Measurements from ENCODE around the gene CRTAC1. TPM values are rescaled to one million over a fixed set of nuclear protein-coding genes. Genes with fewer than 3 reads are reported as not detected.

CRTAC1 gene
- total and polyA plus RNA-seq, 9 of the 15 experiments (the other 6 are each of a cell fraction or from before 2014, with no cell fraction given): not detected

GRCh38 chr10:97892506-97892905 is 137.9 kb downstream of the CRTAC1 start (continued):
- TF ChIP-seq, protein P1, sequence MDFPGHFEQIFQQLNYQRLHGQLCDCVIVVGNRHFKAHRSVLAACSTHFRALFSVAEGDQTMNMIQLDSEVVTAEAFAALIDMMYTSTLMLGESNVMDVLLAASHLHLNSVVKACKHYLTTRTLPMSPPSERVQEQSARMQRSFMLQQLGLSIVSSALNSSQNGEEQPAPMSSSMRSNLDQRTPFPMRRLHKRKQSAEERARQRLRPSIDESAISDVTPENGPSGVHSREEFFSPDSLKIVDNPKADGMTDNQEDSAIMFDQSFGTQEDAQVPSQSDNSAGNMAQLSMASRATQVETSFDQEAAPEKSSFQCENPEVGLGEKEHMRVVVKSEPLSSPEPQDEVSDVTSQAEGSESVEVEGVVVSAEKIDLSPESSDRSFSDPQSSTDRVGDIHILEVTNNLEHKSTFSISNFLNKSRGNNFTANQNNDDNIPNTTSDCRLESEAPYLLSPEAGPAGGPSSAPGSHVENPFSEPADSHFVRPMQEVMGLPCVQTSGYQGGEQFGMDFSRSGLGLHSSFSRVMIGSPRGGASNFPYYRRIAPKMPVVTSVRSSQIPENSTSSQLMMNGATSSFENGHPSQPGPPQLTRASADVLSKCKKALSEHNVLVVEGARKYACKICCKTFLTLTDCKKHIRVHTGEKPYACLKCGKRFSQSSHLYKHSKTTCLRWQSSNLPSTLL (IDR thresholded peaks at IDR 0.05): no peak
- TF ChIP-seq ZNF121 (CRISPR knock-in tag; conservative IDR thresholded peaks at IDR 0.05) (no peak), ZNF431 (CRISPR knock-in tag; IDR thresholded peaks at IDR 0.05) (no peak), ZNF561 (CRISPR knock-in tag; conservative IDR thresholded peaks at IDR 0.05) (no peak), SMAD4 (CRISPR knock-in tag; conservative IDR thresholded peaks at IDR 0.05) (no peak), ZEB2 (IDR thresholded peaks at IDR 0.05) (no peak), ZNF79 (CRISPR knock-in tag; IDR thresholded peaks at IDR 0.05; ENCODE audit: low read depth) (no peak), ZNF766 (CRISPR knock-in tag; conservative IDR thresholded peaks at IDR 0.05) (no peak)

- 39% methylated on average over 16 of the region's 17 CpGs for WGBS (ENCODE audit: insufficient coverage, low coverage, missing lambda C conversion rate)
- BruUV-seq (replicated peaks): no TSS peak
- no peaks in the 10 kb centered on the region for H4K20me1 ChIP-seq (replicated peaks; ENCODE audit: control insufficient read depth, insufficient read depth, low read length)
- POLR2A ChIA-PET: no interaction called here
- H3K27me3 ChIP-seq (ENCODE audit: control insufficient read depth in 2 of 2, insufficient read depth in 2 of 2, low read length in 2 of 2): peaks cover 4 to 6% of the 10 kb centered on the region in 2 experiments; a peak in 2 of 5 replicates
- in situ Hi-C loops (cut with MboI): no loop called here
- ATAC-seq (peak; percentile 73), DNase-seq (ENCODE audit: extremely low read depth in 1 of 4, low spot score in 3 of 4) (peak in 3 of 4 experiments; percentile 22 to 44 (median 33)), FAIRE-seq (no peak)
- no peaks in the 10 kb centered on the region for H3K9me1 ChIP-seq (ENCODE audit: control insufficient read depth, insufficient read depth, low read length)
- H3K36me3 ChIP-seq (ENCODE audit: control insufficient read depth, insufficient read depth, low read length): no peaks in the 10 kb centered on the region
- H3K4me1 ChIP-seq (replicated peaks in 1 of 2; ENCODE audit: control insufficient read depth in 2 of 2, insufficient read depth in 2 of 2, low read length in 2 of 2): peaks cover 14 to 17% of the 10 kb centered on the region in 2 experiments
- H3K27ac ChIP-seq (ENCODE audit: extremely low read depth, low read depth, low read length): no peak overlapping the region
- H3K9ac ChIP-seq (ENCODE audit: insufficient read depth in 1 of 2, low read depth in 2 of 2, low read length in 2 of 2): peak overlapping the region in 1 of 2 experiments; percentile 50; a peak in 1 of 4 replicates
- no peaks in the 10 kb centered on the region for H3K79me2 ChIP-seq (ENCODE audit: control insufficient read depth, insufficient read depth, low read length)
- H2AFZ ChIP-seq (ENCODE audit: low read depth, low read length): peak overlapping the region; percentile 59; the same call in 1 of the 2 replicates
- CTCF ChIA-PET (ENCODE audit: low intra/inter-chr PET ratio): no interaction called here
- H3K4me3 ChIP-seq: no peak overlapping the region
- intact Hi-C loops (cut with micrococcal nuclease): no loop called here
- H3K4me2 ChIP-seq (ENCODE audit: insufficient read depth, low read length): no peak overlapping the region
- H3K9me3 ChIP-seq (replicated peaks; ENCODE audit: control insufficient read depth, insufficient read depth, low read depth, low read length): no peaks in the 10 kb centered on the region
- peak; percentile 62; the same call in 1 of the 2 replicates for TF ChIP-seq ZBTB33 (CRISPR knock-in tag; IDR thresholded peaks at IDR 0.05)
- no peak for TF ChIP-seq MCM5 (IDR thresholded peaks at IDR 0.05; ENCODE audit: low read depth)
- no peak for TF ChIP-seq PCBP1 (IDR thresholded peaks at IDR 0.05; ENCODE audit: low read depth, low read length, poor library complexity, severe bottlenecking)
- peak; percentile 34 for TF ChIP-seq L3MBTL2 (IDR thresholded peaks at IDR 0.05)
- no peak for TF ChIP-seq ZNF431 (CRISPR knock-in tag; IDR thresholded peaks at IDR 0.05)
- TF ChIP-seq LARP7 (IDR thresholded peaks at IDR 0.05): no peak
- TF ChIP-seq BHLHE40 (IDR thresholded peaks at IDR 0.05; ENCODE audit: low read length): 0 out of 2 replicates have a peak, but pooled peaks have one; percentile 36
- TF ChIP-seq, protein P2, sequence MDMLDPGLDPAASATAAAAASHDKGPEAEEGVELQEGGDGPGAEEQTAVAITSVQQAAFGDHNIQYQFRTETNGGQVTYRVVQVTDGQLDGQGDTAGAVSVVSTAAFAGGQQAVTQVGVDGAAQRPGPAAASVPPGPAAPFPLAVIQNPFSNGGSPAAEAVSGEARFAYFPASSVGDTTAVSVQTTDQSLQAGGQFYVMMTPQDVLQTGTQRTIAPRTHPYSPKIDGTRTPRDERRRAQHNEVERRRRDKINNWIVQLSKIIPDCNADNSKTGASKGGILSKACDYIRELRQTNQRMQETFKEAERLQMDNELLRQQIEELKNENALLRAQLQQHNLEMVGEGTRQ (CRISPR knock-in tag; IDR thresholded peaks at IDR 0.05): peak; percentile 53
These were observed 138.8 kb downstream of the CRTAC1 start for GRCh38 chr10:97891497-97892167.
